Common myeloid progenitor, CD34-positive (primary cell): Measurements from ENCODE around the gene GTF3C1.

Experiments used
- CTCF ChIA-PET: fragments of 350-600 bp; sonication (Branson Sonifier 250); formaldehyde crosslinking; loops from one replicate; lab custom pipeline; 2021; ENCODE audit warnings: antibody characterized with exemption; lab: Charles Lee
- POLR2A ChIA-PET: fragments of 350-600 bp; sonication (Branson Sonifier 250); formaldehyde crosslinking; loops from one replicate; lab custom pipeline; 2021; ENCODE audit warnings: antibody characterized with exemption; lab: Charles Lee
- DNase-seq, 3 donors: peaks; one replicate each; pipeline versions ENCODE4 v3.0.0 to v3.0.0-alpha.2; 2013
- H3K27ac ChIP-seq, 2 experiments: 1 replicate in 1 of 2; 2 replicates in 1 of 2; pipeline ENCODE4 v1.7.0; 2013; ENCODE audit warnings: inconsistent platforms in 2 of 2, low read length in 2 of 2, mild to moderate bottlenecking in 2 of 2, low read depth in 1 of 2, moderate library complexity in 1 of 2; ENCODE audit not compliant: severe bottlenecking in 2 of 2, insufficient read depth in 1 of 2, poor library complexity in 1 of 2
- H3K27me3 ChIP-seq, 5 experiments: replicated peaks in 2 of 5; 1 replicate in 3 of 5; 2 replicates in 2 of 5; pipeline versions ENCODE4 v1.6.1 to v1.7.0; 2013; ENCODE audit warnings: low read length in 4 of 5, mild to moderate bottlenecking in 2 of 5, moderate library complexity in 2 of 5, inconsistent platforms in 1 of 5; ENCODE audit not compliant: insufficient read depth in 5 of 5, control insufficient read depth in 4 of 5
- H3K36me3 ChIP-seq, 4 experiments: 1 replicate in 2 of 4; 2 replicates in 2 of 4; pipeline versions ENCODE4 v1.6.1 to v1.7.0; 2013; ENCODE audit warnings: low read length in 3 of 4, control low read depth in 1 of 4, mild to moderate bottlenecking in 1 of 4; ENCODE audit not compliant: control insufficient read depth in 4 of 4, insufficient read depth in 4 of 4
- H3K4me1 ChIP-seq, 4 experiments: 1 replicate in 3 of 4; 2 replicates in 1 of 4; pipeline versions ENCODE4 v1.6.1 to v1.7.1; 2013; ENCODE audit warnings: low read length in 3 of 4, mild to moderate bottlenecking in 3 of 4, control low read depth in 1 of 4, inconsistent platforms in 1 of 4, moderate library complexity in 1 of 4; ENCODE audit not compliant: control insufficient read depth in 4 of 4, insufficient read depth in 4 of 4; ENCODE audit errors: control extremely low read depth in 1 of 4
- H3K4me3 ChIP-seq, 7 experiments: 1 replicate in 4 of 7; 2 replicates in 3 of 7; pipeline versions ENCODE4 v1.5.1 to v1.7.0; 2013; ENCODE audit warnings: mild to moderate bottlenecking in 7 of 7, low read length in 6 of 7, moderate library complexity in 6 of 7, inconsistent platforms in 2 of 7, low read depth in 2 of 7, control low read depth in 1 of 7; ENCODE audit not compliant: insufficient read depth in 4 of 7, control insufficient read depth in 1 of 7; ENCODE audit errors: extremely low read depth in 1 of 7
- H3K9me3 ChIP-seq, 5 experiments: 1 replicate in 4 of 5; 2 replicates in 1 of 5; pipeline versions ENCODE4 v1.6.1 to v1.7.1; 2013; ENCODE audit warnings: low read length in 4 of 5, mild to moderate bottlenecking in 2 of 5, inconsistent platforms in 1 of 5, low read depth in 1 of 5, moderate library complexity in 1 of 5; ENCODE audit not compliant: control insufficient read depth in 4 of 5, insufficient read depth in 2 of 5; ENCODE audit errors: control extremely low read depth in 1 of 5
- WGBS: methylation state at CpG from one replicate; pipeline ENCODE4 v1.1.5; 2013; ENCODE audit not compliant: insufficient coverage; 5-methylcytosine and 5-hydroxymethylcytosine counted together

The GTF3C1 gene

DNA sequence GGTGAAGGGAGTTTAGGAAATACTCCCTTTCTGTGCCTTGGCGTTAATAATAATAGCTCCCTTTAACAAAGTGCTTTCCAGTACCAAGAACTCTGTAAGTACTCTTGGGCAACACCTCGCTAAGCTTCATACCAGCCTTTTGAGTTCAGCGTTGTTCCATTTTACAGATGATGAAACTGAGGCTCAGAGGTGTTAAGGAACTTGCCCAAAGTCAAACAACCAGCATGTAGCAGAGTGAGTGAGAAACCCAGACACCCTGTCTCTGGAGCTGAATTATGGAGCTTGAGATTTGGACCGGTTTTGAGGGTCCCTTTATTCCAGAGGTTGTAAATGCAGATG lies 838 bp upstream of the GTF3C1 start:
- Histone ChIP-seq H3K4me1 (peaks cover 9 to 23% (median 18%) of the 10 kb centered on the region in 4 experiments), H3K27ac (peak overlapping the region; percentile 94 to 97), H3K27me3 (no peaks in the 10 kb centered on the region), H3K9me3 (no peaks in the 10 kb centered on the region), H3K4me3 (peak overlapping the region; percentile 89 to 100 (median 96)), H3K36me3 (peaks cover 0 to 4% (median under 1%) of the 10 kb centered on the region in 4 experiments)
- POLR2A ChIA-PET: no interaction called here
- WGBS: 86% methylated on average over 1 of the region's 4 CpGs
- CTCF ChIA-PET: interaction anchor here (0.9 to 1.4 kb wide), 5 partner anchors 10 to 396 kb away, joined by 3 to 4 read pairs (median 3); no protein-coding TSS in a partner anchor
- peak in 1 of 3 donors; percentile 34 for DNase-seq

DNA sequence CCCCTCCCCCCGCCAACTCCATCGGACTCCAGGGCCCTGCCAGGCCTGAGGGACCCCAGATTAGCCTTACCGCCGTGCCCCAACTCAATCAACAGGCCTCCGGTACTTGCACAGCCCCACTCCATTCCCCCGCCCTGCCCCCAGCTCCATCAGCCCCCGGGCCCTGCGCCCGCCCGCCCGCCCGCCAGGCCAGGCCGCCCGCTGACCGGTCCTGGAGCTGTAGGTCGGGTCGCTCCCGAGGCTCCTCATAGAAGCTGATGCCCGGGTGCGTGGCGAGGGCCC lies 308 bp downstream of the GTF3C1 start:
- POLR2A ChIA-PET: interaction anchor here (0.9 kb wide), 1 partner anchor 20 kb away, joined by 3 read pairs; no protein-coding TSS in a partner anchor
- CTCF ChIA-PET: no interaction called here
- Histone ChIP-seq H3K4me3 (peak overlapping the region; percentile 89 to 100 (median 96)), H3K27me3 (no peaks in the 10 kb centered on the region), H3K4me1 (peaks cover 9 to 23% (median 18%) of the 10 kb centered on the region in 4 experiments), H3K9me3 (no peaks in the 10 kb centered on the region), H3K36me3 (peaks cover 2 to 16% (median 9%) of the 10 kb centered on the region in 4 experiments), H3K27ac (peak overlapping the region; percentile 94 to 97)
- WGBS: 0% methylated on average over 6 of the region's 21 CpGs
- no peak for DNase-seq

DNA sequence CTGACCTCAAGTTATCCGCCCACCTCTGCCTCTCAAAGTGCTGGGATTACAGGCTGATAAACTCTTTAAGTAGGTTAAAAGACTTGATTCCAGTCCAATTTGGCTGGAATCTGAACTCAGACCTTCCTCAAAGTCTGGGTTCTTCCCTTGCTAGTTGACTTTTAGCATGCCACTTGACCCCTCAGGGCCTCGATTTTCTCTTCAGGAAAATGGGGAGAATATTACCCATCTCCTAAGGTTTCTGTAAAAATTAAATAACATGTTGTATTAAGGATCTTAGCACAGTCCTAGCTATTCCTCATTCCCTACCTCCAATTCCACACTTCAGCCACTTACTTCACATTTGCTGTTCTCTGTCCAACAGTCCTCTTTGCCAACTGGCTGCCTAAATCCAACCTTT lies 1.9 kb downstream of the GTF3C1 start:
- no peak overlapping the region for H3K4me3 ChIP-seq
- peaks cover 3 to 31% (median 22%) of the 10 kb centered on the region in 4 experiments for H3K36me3 ChIP-seq
- 100% methylated on average over 1 of the region's 2 CpGs for WGBS
- H3K27me3 ChIP-seq: no peaks in the 10 kb centered on the region
- DNase-seq: no peak
- H3K27ac ChIP-seq: no peak overlapping the region
- CTCF ChIA-PET: interaction anchor here (1.3 kb wide), 1 partner anchor 31 kb away, joined by 3 read pairs; no protein-coding TSS in a partner anchor
- no peaks in the 10 kb centered on the region for H3K9me3 ChIP-seq
- POLR2A ChIA-PET: no interaction called here
- H3K4me1 ChIP-seq: peaks cover 9 to 23% (median 18%) of the 10 kb centered on the region in 4 experiments

DNA sequence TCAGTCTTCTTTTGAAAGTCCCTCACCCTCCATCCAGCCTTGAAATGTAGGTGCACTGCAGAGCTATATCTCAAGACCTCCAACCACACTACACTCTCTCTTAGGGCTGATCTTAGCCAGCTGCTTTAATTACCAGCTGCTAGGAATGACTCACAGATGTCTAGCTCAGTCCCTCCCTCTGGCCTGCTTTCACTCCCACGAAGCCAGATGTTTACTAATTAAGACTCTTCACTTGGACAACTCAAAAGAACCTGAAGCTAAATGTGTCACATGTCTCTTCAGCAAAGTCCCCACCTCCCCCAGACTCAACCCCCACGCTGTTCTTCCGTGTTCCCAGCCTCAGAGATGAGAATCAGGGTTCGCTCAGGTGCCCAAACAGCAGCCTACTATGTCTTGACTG lies 2.6 kb downstream of the GTF3C1 start:
- CTCF ChIA-PET: no interaction called here
- no peak overlapping the region for H3K27ac ChIP-seq

DNA sequence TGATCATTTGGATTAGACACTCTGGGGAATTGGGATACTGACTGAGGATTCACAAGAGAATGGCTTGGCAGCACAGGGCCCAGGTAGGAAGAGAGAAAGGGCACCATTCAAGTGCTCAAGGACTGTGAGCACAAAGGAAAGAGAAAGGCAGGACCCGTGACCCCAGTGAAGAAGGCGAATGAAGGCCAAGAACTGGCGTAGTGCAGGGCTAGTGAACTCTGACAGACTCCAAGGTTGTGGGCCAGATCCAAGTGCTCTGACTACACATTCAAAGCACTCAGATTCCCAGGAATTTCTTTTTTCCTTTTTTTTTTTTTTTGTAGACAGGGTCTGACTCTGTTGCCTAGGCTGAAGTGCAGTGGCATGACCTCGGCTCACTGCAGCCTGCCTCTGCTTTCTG lies 5.0 kb downstream of the GTF3C1 start:
- CTCF ChIA-PET: no interaction called here
- WGBS: 97% methylated on average over 4 of the region's 4 CpGs
- H3K4me3 ChIP-seq: no peak overlapping the region
- peaks cover 0 to 5% (median 3%) of the 10 kb centered on the region in 5 experiments for H3K9me3 ChIP-seq
- no peaks in the 10 kb centered on the region for H3K27me3 ChIP-seq
- DNase-seq: no peak
- peaks cover 22 to 62% (median 40%) of the 10 kb centered on the region in 4 experiments for H3K36me3 ChIP-seq
- no peak overlapping the region for H3K27ac ChIP-seq
- POLR2A ChIA-PET: no interaction called here
- peaks cover 6 to 18% (median 11%) of the 10 kb centered on the region in 4 experiments for H3K4me1 ChIP-seq

More for the DNA sequence above, 2.6 kb downstream of the GTF3C1 start:
- Histone ChIP-seq H3K4me1 (peaks cover 9 to 23% (median 18%) of the 10 kb centered on the region in 4 experiments), H3K27me3 (no peaks in the 10 kb centered on the region), H3K9me3 (no peaks in the 10 kb centered on the region), H3K4me3 (no peak overlapping the region), H3K36me3 (peaks cover 7 to 38% (median 27%) of the 10 kb centered on the region in 4 experiments)
- DNase-seq: peak in 2 of 3 donors; percentile 22 to 33
- POLR2A ChIA-PET: interaction anchor here (0.5 to 0.7 kb wide), 2 partner anchors 9 to 28 kb away, joined by 3 read pairs; no protein-coding TSS in a partner anchor
- WGBS: 90% methylated on average over 3 of the region's 4 CpGs

DNA sequence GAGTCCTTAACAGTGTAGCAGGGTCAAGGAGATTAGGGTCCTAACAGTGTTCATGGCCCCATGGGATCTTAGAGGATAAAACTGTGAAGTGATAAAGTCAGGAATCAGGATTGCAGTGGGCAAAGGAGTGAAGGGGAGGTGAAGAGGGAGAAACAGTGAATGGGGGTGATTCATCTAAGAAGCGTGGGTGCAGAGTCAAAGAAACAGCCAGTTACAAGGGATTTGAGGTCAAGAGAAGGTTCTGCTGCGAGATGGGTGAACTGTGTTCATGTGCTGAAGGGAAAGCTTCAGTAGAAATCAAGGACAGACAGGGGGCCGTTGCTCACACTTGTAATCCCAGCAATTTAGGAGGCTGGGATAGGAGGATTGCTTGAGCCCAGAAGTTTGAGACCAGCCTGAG lies 5.9 kb downstream of the GTF3C1 start:
- peaks cover 0 to 5% (median 3%) of the 10 kb centered on the region in 5 experiments for H3K9me3 ChIP-seq
- H3K4me3 ChIP-seq: no peak overlapping the region
- H3K36me3 ChIP-seq: peaks cover 22 to 70% (median 48%) of the 10 kb centered on the region in 4 experiments
- DNase-seq: no peak
- ChIA-PET CTCF (no interaction called here), POLR2A (no interaction called here)
- H3K27me3 ChIP-seq: no peaks in the 10 kb centered on the region
- 100% methylated on average over 2 of the region's 3 CpGs for WGBS
- H3K27ac ChIP-seq: no peak overlapping the region
- peaks cover 2 to 20% (median 11%) of the 10 kb centered on the region in 4 experiments for H3K4me1 ChIP-seq

DNA sequence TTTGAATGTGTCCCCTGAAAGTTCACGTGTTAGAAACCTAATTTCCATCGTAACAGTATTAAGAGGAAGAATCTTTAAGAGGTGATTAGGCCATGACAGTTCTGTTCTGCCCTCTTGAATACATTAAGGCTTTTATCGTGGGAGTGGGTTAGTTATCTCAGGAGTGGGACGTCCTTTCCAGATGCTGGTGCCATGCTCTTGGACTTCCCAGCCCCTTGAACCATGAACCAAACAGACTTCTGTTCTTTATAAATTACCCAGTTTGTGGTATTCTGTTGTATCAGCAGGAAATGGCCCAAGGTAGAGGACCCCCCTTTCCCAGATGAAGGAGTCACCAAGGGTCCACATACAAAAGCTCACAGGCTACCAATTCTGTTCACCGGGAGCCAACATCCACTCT lies 10.1 kb downstream of the GTF3C1 start:
- peaks cover 0 to 10% (median 7%) of the 10 kb centered on the region in 4 experiments for H3K4me1 ChIP-seq
- H3K27me3 ChIP-seq: no peaks in the 10 kb centered on the region
- H3K9me3 ChIP-seq: peaks cover 0 to 5% (median 3%) of the 10 kb centered on the region in 5 experiments
- no peak overlapping the region for H3K27ac ChIP-seq
- no peak overlapping the region for H3K4me3 ChIP-seq
- ChIA-PET CTCF (interaction anchor here (1.2 to 1.8 kb wide), 2 partner anchors 8 to 11 kb away, joined by 3 to 4 read pairs; no protein-coding TSS in a partner anchor), POLR2A (no interaction called here)
- WGBS: 67% methylated on average over 3 of the region's 5 CpGs
- DNase-seq: no peak
- H3K36me3 ChIP-seq: peaks cover 24 to 91% (median 64%) of the 10 kb centered on the region in 4 experiments
